Dedifferentiated amniotic fluid mesenchymal stem cell (primary cell): Measurements from ENCODE around the gene CR1L.
A peak's percentile ranks its signal among the peaks of the same experiment; 100 is the strongest.
"Not testable (repeated sequence)": the region's sequence is repeated elsewhere in the genome, so short reads cannot be mapped to it uniquely, and the experiment has no call there.

Source experiments
- DNase-seq: peaks from one replicate; pipeline ENCODE4 v3.0.0-alpha.2; 2016; ENCODE audit errors: extremely low spot score

The CR1L gene

DNA sequence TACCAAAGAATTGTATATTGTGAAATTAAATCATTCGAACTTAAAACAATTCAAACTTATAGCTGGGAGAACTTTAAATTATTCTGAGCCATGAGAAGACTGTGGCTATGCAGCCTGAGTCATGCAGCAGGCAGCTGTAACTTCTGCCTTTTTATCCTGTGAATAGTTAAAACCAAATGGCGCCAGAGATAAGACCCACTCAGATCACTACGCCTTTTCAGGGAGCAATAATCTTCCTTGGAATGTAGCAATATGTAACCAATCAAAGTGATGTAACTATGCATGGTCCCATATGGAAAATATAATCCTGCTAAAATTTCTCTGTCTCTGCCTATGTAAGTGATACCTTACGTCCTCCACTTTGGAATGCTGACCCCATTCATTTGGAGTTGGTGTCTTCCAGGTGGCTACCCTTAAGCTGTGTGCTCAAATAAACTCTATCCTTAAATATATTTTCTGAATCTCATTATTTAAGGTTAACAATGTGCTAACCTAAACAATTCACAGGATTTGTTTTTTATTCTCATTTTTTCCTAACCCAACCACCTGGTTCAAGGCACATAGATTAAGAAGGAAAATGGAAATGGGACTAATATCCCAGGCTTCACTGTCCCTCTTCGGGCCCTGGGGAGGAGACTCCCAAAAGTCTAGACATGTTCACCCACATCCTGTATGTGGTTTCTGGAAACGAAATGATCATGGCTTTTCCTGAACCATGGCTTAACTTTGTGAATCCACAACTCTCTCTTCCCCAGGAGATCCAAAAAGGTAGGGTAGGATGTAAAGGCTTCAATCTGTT, 35.9 kb downstream of the CR1L start:
- DNase-seq: peak; percentile 31

DNA sequence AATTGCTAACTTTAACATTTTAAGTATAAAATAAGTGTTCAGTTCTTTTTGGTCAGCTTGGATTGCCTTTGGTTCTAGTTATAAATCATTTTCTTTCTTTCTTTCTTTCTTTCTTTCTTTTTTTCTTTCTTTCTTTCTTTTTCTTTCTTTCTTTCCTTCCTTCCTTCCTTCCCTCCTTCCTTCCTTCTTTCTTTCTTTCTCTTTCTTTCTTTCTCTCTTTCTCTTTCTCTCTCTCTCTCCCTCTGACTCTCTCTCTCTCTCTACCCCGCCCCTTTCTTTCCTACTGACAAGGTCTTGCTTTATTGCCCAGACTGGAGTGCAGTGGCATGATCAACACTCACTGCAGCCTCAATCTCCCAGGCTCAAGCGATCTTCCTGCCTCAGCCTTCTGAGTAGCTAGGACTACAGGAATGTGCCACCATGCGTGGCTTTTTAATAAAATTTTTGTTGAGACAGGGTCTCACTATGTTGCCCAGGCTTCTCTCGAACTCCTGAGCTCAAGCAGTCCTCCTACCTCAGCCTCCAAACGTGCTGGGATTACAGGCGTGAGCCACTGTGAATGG, 38.0 kb downstream of the CR1L start:
- DNase-seq: not testable (repeated sequence)

DNA sequence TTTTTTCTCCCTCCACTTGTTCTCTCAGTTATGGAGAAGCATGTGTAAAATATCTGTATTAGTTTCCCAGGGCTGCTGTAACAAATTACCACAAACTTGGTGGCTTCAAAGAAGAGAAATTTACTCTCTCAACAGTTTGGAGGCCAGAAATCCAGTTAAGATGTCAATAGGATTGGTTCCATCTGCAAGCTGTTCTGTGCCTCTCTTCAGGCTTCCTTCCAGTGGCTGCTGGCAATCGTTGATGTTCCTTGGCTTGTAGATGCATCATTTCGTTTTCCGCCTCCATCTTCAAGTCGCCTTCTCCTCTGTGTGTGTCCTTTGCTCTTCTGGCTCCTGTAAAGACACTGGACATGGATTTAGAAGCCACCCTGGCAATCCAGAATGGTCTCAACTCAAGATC, 45.6 kb downstream of the CR1L start:
- DNase-seq: not testable (repeated sequence)

DNA sequence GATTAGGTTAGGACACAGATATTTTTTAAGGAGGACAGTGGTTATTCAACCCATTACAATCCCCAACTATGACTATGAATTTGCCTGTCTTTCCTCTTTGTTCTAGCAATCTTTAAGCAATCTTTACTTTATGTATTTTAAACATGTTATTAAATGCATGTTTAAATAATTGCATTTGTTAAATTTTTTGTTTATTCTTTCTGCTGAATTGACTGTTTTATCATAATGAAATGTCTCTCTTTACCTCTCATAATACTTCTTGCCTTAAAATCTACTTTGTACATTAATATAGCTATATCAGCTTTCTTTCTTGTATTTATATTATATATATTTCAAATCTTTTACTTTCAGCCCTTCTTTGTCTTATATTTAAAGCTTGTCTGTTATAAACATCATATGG, 46.1 kb downstream of the CR1L start:
- no peak for DNase-seq

DNA sequence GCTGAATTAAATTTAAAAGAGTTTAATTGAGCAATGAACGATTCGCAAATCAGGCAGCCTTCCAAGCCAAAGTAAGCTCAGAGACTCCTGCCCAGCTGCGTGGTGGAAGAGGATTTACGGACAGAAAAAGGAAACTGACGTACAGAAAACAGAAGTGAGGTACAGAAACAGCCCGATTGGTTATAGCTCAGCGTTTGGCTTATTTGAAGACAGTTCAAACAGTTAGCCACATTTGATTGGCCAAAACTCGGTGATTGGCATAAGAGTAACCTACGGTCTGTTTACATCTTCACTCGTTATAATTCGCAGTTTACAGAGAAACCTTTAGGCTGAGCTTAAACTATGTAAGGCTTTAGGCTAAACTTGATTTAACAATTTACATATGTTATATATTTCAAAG, 46.9 kb downstream of the CR1L start:
- DNase-seq: peak; percentile 76

DNA sequence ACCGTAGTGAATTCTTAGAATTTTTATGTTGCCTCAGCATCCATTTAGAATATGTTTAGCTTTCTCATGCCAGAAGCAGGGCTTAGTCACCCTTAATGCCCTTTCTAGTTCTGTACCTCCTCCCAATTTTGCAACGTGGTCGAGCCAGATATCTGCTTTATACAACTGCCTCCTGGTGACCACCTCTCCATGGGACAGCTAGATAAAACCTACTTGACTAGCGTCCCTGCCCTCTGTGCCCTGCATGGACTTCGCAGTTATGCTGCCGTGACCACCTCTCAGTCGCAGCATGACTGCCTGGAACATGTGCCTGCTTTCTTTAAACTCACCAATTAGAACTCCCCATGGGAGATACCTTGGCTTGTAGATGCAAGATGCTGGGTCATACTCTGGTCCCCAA, 47.4 kb downstream of the CR1L start:
- DNase-seq: not testable (repeated sequence)

DNA sequence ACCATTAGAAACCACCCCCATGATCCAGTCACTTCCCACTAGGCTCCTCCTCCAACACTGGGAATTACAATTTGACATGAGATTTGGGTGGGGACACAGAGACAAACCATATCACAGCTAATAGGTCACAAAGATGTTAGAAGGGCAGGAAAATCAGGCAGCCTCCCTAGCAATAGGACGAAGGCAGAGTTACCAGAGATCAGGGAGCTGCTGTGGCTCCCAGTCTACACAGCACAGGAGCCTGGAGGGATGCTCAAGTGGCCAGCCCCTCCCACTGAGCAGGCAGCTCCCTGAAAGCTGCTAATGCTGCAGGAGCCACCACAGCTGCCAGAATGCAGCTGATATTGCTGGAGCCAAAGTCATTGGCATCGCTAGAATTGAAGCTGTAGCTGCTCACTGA, 51.0 kb downstream of the CR1L start:
- DNase-seq: no peak

DNA sequence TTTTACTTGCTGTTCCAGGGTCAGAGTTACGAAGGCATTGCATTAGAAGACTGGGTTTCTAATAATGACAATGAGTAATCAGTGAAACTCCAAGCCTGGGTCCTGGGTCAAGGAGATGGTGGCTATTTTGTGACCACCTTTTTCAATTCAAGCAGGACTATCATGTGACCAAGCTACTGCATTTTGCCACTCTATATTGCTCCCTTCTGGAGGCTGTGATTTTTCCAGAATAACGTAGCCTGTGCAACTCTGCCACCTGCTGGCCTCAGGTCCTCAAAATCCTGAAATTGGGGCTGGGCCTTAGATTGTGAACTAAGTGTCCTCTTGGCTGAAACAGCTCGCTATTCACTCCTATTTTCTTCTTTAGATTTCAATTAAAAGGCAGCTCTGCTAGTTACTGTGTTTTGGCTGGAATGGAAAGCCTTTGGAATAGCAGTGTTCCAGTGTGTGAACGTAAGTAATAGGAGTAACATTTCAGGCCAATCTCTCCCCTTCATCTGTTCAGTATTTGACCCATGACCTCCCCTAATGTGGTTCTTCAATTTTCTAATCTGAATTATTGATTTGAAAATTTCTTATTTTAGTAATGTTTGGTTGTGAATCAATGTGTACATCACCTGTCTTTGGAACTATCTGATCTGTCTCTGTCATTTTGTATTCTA, 54.0 kb downstream of the CR1L start:
- DNase-seq: peak; percentile 71

DNA sequence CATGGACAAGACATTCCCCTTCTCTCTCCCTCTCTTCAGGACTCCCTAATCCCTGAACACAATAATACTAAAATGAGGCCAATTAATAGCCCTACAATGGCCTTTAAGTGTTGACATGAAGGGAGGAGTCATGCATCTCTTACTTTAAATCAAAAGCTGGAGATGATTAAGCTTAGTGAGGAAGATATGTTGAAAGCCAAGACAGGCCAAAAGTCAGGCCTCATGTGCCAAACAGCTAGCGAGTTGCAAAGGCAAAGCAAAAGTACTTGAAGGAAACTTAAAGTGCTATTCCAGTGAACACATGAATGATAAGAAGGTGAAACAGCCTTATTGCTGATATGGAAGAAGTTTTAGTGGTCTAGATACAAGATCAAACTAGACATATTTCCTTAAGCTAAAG, 57.4 kb downstream of the CR1L start:
- DNase-seq: no peak

DNA sequence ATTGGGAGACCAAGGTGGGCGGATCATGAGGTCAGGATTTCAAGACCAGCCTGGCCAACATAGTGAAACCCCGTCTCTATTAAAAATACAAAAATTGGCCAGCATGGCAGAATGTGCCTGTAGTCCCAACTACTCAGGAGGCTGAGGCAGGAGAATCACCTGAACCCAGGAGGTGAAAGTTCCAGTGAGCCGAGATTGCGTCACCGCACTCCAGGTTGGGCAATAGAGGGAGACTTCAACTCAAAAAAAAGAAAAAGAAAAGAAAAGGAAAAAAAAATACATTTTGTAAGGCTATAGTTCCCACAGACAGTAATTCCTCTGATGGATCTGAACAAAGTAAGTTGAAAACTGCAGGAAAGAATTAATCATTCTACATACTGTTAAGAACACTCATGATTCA, 58.8 kb downstream of the CR1L start:
- DNase-seq: no peak

DNA sequence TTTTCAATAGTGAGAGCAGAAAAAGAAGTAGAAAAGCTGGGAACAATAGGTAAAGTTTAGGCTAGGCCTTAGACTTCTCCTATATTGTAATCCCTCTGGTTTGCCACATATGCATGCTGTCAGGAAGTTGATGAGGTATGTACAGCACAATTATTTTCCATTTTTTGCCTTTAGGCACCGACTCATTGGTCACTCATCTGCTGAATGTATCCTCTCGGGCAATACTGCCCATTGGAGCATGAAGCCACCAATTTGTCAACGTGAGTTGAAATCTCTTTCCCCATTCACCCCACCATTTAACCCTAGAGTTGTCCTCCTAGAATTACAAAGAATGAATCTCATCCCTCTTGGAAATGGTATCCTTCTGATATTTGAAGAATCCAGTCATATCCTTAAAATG, 63.1 kb downstream of the CR1L start:
- DNase-seq: not testable (repeated sequence)

DNA sequence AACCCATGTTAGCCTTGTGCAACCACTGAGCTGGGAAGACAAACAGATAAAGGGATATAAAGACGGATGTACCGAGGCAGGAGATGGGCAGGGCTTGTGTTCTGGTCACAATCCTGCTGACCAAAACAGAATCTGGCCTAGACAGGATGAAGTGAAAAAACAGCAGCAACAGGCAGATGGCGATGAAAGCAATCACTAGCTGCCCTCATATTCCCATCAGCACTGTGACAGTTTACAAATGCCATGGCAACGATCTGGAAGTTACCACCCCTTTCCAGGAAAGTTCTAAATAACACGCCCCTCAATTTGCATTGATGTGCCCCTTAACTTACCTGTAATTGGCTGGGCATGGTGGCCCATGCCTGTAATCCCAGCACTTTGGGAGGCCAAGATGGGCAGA, 66.4 kb downstream of the CR1L start:
- DNase-seq: no peak

DNA sequence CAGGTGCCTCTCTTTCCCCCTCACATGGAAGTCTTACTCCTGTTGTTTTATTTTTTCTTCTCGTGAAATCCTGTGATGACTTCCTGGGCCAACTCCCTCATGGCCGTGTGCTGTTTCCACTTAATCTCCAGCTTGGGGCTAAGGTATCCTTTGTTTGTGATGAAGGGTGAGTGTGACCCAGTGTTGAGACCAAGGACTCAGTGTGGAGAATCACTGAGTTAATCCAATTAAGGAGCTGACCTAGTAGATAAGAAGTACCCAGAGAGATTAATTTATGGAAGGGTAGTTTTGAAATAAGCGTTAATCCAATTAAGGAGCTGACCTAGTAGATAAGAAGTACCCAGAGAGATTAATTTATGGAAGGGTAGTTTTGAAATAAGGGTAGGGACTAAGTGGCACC, 67.8 kb downstream of the CR1L start:
- not testable (repeated sequence) for DNase-seq

DNA sequence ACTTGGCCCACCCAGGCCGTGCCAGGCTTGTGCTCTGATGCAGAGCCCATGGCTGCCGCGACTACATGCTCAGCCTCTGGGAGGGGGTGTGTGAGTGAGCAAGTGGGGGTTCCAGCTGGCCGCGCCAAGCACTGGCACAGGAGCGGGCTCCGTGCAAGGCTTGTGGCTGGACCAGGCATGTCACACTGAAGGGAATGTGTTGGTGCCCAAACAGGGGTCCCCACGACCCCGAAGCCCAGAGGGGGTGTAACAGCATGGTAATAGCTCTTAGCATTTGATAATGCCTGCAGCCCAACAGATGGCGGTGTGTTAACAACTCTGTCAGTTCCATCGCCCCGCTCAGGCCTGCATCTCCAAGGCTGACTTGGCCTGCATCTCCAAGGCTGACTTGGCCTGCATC, 68.6 kb downstream of the CR1L start:
- DNase-seq: no peak

DNA sequence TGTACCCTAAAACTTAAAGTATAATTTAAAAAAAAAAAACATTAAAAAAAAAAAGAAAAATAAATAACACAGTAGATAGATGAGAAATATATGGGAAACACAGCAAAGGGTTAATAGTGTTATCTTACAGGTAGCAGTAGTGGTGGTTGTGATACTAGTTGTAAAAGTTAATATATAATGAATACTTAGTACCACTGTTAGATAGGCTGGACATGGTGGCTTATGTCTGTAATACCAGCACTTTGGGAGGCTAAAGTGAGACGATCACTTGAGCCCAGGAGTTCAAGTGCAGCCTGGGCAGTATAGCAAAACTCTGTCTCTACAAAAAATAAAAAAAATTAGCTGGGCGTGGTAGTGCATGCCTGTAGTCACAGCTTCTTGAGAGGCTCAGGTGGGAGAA, 74.3 kb downstream of the CR1L start:
- no peak for DNase-seq

DNA sequence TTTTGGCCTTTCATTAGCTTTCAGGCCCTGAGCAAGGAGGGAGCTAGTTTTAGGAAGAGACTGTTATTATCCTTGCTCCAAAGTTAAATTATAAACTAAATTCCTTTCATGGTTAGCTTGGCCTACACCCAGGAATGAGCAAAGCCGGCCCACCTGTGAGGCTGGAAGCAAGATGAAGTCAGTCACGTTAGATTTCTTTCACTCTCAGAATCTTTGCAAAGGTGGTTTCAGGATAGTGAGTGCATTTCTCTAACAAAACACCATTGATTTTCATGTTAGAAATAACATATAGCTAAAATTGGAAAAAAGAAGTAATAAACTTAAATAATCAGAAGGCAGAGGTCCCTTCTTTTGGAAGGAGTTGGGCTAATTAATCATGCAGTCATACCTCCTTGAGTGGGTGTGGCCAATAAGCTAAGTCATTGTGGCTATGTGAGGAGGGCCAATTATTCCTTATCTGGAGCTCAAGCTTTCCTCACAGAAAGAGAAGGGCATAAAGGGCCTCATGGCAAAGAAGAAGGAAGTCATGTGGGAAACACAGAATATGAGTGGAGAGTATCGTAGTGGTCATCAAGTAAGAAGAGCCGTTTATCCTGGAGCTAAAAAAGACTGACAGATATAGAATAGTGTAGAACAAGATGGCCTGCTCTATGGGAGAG, 83.4 kb downstream of the CR1L start:
- not testable (repeated sequence) for DNase-seq

DNA sequence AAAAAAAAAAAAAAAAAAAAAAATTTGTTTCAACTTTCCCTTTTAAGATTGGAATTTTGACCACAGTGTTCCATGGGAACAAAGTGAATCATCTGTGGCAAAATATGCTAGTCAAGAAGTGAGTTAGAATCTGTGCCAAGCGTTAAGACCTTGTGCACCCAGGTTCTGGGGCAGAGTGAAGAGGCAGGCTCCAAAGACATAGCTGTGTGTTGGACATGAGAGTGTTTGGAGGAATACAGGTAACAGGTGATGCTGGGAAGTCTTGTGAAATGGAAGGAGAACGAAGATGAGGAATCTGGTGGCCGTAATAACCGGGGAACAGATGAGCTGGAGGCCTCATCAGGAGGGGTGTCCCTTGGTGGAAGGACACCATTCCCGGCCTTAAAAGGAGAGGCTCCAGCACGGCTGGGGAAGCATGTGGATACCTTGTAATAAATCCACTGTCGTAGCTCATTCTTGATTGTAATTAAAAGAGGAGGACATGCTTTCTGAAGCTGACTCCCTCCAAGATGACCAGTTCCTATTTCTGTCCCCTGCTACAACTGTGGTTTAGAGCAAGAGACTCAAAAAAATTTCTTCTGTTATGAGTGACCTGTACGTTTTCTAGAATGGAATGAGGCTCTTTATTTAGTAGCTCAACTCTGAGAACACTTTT, 92.7 kb downstream of the CR1L start:
- not testable (repeated sequence) for DNase-seq

DNA sequence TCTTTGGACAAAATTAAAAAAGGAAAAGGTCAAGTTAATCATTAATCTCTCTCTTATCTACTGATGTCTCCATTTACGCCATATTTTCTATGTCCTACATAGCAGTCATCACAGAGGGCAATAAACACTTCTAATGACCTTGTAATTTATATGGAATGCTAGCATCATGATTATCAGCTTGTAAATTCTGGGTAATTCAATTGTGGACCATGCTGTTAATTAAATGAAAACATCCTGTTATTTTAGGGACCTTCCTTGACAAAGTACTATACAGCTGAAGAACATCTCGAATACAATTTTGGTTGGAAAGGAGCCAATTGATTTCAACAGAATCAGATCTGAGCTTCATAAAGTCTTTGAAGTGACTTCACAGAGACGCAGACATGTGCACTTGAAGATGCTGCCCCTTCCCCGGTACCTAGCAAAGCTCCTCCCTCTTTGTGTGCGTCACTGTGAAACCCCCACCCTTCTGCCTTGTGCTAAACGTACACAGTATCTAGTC, 93.3 kb downstream of the CR1L start:
- DNase-seq: not testable (repeated sequence)

DNA sequence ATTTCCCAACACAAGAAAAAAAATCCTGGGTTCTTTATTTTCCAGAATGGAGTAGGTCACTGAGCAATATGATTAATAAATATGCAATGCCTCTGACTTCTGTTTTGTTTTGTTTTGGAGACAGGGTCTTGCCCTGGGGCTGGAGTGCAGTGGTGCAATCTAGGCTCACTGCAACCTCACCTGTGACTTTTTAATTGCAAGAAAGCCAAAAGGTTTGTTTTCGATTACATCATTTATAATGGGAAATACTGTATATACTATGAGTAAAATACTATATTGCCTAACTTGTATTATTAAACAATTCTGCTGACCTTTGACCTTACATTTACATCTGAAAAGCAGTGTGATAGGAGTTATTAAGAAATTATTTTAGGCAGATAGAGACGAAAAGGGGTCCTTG, 95.3 kb downstream of the CR1L start:
- DNase-seq: no peak

DNA sequence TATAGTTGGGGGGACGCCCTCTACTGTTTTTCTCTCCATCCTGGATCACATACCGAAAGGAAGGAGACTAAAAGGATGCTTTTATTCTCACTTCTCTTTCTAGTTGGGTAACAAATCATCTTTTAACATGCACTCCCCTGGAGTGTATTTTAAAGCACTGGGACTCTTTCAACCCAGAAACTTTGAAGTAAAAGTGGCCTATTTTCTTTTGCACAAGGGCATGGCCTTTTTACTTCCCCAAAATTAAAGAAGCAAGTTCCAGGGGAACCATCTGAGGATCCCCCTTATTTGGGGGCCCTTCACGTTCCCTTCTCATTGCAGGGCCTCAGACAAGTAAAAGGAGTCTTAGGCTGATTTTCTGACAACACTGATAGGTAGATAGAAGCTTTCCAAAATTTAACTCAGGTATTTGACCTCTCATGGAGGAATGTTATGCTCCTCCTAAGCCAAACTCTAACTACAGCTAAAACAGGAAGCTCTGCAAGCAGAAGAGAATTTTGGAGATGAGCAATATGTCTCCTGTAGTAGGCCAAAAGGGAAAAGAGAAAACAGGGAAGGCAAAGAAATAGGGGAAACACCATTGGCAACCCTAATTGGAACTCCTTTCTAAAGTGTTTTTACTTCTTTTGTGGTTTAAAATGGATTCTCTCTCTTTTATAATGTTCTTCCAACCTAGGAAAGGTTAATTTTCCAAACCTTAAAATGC, 98.1 kb downstream of the CR1L start:
- no peak for DNase-seq

DNA sequence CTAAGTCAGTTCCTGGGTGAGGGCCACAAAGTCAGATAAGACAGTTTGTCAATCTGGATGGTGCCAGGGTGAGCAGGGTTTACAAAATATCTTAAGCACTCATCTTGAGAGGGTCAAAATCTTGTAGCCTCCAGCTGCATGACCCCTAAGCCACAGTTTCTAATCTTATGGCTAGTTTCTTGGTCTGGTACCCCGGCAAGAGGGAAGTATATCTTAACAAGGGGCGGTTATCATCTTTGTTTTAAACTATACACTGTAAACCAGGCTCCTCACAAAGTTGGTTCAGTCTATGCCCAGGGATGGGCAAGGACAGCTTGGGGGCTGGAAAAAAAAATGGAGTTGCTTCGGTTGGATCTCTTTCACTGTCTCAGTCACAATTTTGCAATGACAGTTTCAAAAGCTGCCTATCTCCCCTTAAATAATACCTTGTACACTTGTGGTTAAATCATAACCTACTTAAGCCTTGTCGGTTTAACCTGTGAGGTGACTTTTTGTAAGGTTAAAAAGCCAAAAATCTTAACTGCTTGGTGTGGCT, 99.1 kb downstream of the CR1L start:
- DNase-seq: no peak
